ENCODE measurements around the gene NXN.
"Not testable (repeated sequence)": the region's sequence is repeated elsewhere in the genome, so short reads cannot be mapped to it uniquely, and the experiment has no call there.

The NXN gene

DNA sequence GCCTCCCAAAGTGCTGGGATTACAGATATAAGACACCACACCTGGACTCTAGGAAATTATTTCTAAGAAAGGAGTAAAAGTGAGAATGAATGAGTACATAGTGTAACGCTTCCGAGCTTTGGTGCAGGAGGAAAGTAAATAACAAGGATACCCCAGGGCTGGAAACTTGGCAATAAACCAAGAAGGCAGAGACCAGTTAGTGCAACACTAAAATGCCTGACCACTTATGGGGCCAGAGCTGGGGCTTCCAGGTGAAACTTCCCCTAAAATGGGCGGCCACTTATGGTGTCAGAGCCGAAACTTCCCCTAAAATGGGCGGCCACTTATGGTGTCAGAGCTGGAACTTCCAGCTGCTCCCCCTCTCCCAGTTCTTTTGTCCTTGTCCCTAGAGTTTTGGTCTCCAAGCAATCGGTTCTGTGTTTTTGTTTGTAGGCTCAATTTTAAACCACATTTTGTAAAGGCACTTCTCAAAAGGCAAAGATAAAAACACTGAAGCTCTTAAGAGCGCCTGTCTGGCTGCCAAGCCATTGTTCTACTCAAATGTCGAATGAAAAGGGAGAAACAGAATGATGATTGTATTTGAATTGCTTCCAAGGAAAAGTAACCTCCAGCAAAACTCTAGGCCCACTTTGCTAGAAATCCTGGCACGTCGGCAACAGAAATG is 63.9 kb downstream of the NXN start:
- DNase-seq = no peak

DNA sequence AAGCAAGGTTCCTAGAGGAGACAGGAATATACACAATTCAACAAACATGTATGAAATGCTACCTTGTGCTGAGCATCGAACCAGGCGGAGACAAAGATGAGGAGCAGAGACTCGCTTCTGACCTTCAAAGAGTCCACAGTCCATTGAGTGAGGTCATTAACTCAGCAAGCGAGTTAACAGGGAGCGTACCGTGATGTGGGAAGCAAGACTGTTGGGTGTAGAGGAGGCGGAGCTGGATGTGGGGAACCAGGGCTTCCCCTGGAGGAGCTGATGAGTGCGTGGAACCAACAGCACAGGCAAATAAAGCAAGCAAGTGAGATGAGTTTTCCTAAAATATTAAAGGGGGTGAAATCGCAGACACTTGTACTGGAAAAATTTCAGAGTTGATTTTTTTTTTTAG is 65.0 kb downstream of the NXN start:
- DNase-seq = no peak

DNA sequence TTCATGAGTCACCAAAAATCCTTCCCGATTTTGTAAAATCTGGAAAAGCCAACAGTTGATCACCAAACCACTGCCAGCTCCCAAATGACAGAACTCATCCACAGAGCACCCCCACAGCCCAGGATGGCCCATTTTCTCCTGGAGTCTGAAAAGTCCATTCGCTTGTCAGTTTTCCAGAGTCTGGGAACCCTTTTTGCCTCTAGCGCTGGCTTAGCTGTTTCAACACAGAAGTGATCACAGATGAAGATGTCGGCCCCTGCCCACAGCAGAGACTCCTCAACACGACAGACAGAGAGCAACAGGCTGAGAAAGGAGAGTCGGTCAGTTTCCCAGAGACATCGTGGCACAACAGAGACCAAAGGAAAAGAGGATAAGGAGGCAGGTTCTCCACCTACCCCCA is 66.4 kb downstream of the NXN start:
- DNase-seq = no peak

DNA sequence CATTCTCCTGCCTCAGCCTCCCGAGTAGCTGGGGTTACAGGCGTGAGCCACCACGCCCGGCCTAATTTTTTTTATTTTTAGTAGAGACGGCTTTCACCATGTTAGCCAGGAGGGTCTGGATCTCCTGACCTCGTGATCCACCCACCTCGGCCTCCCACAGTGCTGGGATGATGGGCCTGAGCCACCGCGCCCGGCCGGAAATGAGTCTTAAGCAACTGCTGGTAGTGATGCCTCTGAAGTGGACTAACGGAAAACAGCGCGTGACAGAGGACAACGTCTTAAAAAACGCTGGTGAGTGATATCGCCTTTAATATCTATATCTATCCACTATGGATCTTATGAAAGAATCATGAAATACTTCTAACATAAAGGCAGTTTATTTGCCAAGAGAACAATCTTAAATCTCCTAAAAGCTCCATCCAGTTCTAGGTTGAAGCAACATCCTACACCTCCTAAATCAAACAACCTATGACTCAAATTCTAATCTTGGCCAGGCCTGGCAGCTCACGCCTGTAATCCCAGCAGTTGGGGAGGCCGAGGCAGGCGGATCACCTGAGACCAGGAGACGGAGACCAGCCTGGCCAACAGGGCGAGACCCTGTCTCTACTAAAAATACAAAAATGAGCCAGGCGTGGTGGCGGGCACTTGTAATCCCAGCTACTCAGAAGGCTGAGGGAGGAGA is 69.8 kb downstream of the NXN start:
- no peak for DNase-seq

DNA sequence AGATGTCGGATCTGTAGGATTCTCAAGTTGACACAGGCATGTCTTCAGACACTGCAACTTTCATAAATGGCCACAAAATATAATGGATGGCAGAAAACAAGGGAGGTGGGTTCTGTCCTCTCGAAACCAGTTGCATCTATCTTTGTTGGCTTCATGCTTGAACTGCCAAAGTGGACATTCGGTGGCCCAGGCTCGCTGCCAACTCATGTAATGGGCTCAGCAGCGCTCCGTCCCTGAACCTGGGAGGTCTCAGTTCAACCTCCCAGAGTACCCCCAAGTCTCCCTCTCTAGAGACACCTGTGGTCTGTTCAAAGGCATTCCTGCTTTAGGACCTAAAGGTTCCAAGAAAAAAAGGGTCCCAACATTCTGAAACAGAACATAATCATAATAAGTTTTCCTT is 71.9 kb downstream of the NXN start:
- no peak for DNase-seq

DNA sequence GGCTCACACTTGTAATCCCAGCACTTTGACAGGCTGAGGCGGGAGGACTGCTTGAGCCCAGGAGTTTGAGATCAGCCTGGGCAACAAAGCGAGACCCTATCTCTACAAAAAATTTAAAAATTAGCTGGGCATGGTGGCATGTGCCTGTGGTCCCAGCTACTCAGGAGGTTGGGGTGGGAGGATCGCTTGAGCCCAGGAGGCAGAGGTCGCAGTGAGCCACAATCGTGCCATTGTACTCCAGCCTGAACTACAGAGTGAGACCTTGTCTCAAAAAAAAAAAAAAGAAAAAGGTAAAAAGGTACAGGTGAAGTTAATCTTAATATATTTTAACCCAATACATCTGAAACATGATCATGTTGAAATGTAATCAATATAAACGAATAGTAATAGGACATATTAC is 73.9 kb downstream of the NXN start:
- DNase-seq = not testable (repeated sequence)

DNA sequence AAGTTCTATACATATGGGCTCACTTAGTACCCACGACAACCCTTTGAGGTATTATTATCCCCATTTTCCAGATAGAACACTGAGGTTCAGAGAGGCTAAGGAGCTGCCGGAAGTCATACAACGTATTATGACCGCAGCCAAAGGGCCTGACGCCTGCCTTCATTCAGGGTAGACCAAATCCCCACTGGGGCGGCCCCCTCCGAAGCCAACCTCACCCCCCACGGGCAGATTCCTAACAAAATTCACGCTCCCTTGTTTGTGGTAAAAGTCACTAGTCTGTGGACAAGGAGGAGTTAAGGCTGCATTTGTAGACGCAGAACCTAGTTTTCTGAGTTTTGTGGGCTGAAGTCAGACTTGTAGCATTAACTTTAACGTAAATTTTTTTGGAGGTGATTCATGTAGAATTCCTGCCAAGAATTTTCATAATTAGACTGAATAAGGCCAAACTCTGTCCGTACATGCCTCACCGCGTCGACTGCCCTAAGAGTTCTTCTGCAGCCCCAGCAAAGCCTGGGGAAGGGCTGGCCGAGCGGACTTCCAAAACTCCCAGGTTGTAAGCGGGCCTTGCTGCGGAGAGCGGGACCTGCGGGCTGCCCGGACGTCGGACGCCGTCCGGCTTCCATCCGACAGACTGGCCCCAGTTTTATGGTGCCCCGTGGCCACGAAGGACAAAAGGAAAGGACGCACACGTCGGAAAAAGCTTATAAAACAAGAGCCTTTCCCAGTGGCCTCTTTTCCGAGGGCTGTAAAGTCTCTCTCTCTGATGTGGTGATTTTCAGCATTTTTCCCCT is 75.7 kb downstream of the NXN start:
- no peak for DNase-seq

DNA sequence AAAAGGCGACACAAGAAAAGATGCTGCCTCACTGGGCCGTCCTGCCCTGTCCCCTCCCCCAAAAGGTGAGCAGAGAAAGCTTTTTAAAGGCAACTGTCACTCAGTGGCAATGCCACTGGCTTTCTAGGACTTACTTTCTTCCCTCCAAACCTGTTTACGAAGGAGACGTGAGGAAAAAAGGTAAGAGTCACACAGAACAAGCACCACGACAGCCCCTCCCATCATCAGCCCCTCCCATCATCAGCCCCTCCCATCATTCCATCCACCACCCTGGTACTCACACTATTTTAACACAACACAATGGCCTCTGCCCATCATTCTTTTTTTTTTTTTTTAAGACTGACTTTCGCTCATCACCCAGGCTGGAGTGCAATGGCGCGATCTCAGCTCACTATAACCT is 77.1 kb downstream of the NXN start:
- no peak for DNase-seq

DNA sequence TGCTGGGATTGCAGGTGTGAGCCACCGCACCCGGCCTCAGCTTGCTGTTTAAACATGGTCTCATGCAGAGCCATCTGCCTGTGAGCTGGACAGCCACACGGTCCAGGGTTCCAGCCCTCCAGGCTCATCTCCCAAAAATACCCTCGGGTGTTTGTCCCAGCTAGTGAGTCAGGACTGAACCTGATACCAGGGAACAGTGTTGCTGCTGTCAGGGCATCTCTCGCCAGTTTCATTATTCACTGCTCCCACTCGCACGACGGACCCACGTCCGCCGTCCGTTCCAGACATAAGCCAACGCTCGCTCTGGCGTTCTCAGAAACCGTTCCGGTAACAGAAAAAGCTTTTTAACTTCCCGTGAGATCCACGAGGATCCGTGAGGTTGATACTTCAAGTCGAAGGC is 77.6 kb downstream of the NXN start:
- DNase-seq = no peak

DNA sequence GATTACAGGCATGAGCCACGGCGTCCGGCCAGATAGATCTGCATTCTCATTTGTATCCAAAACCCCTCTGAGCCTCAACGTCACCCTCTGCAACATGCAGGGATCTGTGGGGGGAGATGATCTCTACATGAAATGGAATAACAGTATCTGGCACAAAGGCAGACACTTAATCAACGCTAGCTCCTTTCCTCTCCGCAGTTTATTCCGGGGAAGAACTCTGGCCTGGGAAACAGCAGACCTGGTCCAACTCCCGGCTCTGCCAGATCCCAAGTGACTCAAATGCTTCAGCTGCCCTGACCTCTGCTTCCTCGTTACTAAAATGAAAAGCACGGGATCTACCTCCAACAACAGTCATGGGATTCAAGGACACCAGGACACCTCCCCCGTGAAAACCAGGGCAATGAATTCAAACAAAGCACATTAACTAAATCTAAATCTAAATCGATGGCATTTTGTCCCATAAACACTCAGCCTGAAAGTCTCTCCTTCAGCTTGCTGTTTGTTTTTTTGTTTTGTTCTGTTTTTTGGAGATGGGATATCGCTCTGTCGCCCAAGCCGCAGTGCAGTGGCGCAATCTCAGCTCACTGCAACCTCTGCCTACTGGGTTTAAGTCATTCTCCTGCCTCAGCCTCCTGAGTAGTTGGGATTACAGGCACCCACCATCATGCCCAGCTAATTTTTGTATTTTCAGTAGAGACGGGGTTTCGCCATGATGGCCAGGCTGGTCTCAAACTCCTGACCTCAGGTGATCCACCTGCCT is 78.2 kb downstream of the NXN start:
- DNase-seq = no peak

DNA sequence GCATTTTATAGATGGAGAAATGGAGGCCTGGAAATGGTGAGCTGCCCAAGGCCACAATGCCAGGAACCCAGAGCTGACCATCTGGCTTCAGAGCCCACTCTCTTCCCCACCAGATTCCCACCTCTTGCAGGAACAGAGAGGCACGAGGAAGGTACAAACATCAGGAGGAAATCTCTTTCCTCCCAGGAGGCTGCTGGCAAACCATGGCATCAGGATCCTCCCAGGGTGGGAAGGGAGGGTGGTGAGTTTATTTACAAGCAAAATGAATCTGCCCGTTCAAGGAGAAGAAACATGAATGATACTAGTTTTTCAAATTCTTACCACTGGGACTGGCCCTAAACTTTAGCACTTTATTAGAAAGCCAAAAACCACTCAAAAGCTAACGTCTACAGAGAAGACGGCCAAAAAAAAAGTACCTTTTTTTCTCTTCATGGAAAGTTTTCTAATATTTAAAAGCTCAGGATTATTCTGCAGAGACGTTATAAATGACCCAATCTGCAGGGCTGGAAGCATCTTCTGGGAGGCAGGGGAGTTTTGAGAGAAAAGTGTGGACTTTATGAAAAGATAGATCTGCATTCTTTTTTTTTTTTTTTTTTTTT is 79.1 kb downstream of the NXN start:
- DNase-seq = no peak

DNA sequence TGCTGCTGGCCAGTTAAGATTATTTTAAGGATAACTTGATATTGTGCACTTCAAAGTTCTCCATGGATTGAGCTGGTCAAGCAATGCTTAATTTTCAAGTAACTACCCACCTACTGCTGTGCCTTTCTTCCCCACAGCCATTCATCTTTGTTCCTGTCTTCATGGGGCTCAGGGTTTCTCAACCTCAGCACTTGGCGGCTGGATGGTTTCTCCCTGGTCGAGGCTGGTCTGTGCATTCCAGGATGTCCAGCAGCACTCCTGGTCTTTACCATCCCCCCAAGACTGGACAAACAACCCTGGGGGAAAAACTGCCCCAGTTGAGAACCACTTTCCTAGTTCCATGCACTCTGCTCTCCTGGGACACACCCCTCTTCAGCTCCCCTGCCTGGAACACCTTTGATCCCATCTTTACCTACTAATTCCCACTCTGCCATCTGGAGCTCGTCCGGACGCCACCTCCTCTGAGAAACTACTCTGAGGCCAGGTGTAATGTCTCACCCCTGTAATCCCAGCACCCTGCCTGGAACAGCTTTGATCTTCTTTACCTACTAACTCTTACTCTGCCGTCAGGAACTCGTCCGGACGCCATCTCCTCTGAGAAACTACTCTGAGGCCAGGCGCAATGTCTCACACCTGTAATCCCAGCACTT is 81.5 kb downstream of the NXN start:
- no peak for DNase-seq

DNA sequence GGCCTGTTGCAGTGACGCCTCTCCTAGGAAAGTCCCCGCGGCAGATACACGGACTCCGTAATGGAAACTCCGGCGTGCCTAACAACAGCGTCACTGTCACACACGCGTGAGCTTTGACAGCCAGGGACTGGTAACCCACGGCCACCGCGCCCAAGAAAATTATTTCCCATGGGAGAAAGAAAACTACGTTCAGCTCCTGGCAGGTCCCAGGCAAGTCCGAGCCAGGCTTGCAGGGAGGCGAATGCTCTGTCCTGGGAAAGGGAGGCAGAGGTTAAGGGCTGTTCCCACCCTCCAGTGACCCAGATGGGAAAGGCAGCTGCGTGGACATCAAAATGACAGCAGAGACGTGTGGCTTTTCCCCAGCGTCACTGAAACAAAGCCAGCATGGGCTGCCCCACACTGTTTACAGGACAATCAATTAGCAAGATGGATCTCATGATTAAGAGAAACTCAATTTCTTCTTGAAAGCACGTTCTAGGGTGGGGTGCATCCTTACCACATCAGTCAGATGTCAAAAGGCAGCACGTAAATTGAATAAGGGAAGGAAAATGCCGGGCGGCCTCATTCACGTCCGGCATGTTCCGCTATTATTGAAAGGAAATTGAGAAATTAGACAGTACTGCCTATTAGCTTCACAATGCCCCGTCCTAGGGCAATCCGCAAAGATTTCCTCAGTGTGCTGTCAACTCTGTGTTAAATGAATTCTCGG is 82.5 kb downstream of the NXN start:
- DNase-seq = peak; percentile 75

DNA sequence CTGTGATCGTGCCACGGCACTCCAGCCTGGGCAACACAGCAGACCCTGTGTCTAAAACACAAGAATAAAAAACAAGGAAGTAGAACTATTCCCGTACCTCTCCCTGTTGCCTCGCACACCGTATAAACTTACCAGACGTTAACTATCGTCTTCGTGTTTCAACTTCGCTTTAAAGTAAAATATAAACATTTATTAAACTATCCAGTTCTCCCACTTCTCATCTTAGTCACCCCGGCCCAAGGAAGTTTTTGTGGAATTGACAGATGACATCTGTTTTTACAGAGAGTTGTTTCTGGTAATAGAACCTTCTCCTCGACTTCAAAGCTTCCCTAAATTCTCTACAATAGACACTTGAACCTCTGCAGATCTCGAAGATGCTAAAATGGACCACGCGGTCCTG is 83.1 kb downstream of the NXN start:
- no peak for DNase-seq

DNA sequence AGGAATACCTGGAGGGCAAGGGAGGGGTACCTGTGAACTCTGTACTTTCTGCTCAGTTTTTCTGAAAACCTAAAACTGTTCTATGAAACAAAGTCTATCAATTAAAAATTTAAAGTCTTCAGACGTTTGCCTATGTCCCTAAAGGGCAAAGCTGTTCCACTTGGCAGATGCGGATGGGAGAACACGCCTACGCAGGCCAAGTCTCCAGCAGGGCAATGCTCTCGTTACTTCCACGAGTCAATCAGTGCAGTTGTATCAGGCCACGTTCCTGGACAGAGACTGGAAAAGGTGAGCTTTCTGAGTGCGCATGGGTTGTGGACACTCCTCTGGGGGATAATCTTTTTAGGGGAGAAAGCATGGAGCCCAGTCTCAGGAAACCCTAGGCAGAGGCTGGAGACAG is 86.6 kb downstream of the NXN start:
- DNase-seq = no peak

DNA sequence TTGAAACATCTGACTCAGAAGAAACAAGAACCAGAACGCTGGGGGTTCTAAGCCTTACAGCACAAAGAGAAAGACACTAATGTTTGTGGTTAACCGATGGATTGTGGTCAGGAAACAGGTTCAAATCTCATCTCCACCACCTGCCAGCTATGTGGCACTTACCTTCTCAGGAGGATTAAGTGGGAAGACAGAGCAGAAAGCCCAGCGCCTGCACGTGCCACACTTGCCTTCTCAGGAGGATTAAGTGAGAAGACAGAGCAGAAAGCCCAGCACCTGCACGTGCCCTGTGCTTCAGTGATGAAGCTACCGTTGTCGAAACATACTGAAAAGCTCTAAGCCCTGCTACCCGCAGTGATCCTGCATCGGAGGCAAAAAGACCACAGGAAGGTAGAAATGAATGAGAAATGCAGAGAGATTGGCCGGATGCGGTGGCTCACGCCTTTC is 90.6 kb downstream of the NXN start:
- no peak for DNase-seq

DNA sequence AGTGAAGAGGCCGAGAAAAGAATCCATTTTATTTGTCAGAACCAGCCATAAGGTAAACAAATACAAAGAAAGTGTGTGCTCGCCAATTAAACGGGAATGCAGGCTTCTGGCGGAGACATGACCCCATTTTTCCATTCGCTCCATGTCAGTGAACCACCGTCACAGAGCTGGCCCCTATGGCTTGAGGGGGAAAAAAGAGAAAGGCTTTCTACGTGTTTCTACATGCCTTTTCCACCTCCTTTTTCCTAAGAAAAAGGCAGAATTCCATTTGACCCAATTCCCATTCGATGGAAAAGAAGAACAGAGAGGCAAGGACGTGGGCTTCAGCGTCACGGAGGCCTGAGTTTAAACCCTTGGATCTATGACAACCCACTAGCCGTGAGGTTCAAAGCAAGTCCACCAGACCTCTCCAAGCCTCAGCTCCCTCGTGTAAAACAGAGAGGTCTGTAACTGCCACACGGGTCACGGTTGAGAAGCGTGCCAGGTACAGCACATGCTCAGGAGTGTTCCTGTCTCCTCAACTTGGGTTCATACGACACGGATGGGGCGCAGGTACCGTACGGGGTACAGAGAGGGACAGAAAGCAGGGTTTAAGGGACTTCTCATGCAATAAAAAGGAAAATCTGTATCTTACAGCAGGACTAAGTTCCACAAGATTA is 91.9 kb downstream of the NXN start:
- DNase-seq = peak; percentile 72

DNA sequence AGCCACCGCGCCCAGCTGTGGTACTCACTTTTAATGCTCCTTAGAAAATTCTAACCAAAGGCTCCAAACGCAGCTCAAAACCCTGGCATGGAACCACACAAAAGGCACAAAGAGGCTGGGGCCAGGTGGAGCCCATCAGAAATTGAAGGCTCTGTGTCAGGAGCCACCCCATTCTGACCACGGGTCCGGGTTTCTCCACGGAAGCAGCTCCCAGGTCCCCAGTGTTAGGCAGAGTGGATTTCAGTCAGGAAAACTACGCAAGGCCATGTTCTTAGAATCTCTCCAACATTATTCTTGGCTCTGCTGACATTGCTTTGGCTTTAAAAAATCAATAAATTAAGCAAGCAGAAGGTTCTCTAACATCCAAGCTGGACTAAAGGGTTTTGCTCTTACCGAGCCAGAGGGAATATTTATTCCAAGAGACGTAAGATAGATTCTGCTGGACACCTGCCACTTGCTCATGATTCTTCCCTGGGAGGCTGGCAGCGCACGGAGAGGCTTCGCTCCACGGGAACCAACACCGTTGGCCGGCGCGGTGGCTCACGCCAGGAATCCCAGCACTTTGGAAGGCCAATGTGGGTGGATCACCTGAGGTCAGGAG is 93.5 kb downstream of the NXN start:
- DNase-seq = no peak

DNA sequence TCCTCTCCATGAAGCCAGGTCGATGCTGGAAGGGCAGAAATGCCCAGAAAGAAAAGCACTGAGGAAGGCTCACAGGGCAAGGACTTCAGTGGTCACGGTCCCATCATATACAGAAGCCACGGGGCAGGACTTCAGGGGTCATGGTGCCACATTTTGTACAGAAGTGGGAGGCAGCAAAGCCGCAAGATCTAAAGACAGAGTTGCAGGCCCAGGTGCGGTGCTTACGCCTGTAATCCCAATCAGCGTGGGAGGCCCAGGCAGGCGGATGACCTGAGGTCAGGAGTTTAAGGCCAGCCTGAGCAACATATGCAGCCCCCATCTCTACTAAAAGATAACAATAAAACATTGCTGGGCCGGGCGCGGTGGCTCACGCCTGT is 96.0 kb downstream of the NXN start:
- no peak for DNase-seq

DNA sequence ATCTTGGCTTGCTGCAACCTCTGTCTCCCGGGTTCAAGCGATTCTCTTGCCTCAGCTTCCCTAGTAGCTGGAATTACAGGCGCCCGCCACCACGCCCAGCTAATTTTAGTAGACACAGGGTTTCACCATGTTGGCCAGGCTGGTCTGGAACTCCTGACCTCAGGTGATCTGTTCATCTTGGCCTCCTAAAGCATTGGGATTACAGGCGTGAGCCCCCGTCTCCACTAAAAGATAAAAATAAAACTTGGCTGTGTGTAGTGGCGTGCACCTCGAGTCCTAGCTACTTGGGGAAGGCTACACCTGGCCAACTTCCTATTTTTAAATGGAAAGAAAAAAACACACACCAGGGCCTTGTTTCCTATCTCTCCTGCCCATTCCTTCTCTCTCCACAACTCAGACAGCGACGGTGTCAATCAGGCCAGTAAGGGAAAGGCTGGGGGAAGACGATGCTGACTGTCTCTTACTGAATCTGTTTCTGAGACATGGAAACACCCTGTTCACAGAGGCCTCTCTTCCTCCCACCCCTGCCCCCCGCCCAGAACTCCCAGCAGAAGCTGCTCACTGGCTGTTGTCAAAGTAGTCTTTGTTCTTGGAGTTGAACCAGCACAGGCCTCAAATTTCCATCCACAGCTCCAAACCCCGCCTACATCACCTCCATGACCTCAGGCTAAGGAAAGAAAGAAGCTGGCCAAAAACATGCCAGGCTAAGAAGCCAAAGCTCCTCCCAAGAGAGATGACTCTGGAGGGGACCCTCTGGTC is 96.6 kb downstream of the NXN start:
- DNase-seq = peak; percentile 69
